ENCODE measurements around the gene TRIM44. TPM values are rescaled to one million over a fixed set of nuclear protein-coding genes. Genes with fewer than 3 reads are reported as not detected.
A peak's percentile ranks its signal among the peaks of the same experiment; 100 is the strongest.
"Not testable (repeated sequence)": the region's sequence is repeated elsewhere in the genome, so short reads cannot be mapped to it uniquely, and the experiment has no call there.

TRIM44 gene
- total and polyA plus RNA-seq, 10 donors: 5.3 to 65.7 (median 48.5) TPM

DNA sequence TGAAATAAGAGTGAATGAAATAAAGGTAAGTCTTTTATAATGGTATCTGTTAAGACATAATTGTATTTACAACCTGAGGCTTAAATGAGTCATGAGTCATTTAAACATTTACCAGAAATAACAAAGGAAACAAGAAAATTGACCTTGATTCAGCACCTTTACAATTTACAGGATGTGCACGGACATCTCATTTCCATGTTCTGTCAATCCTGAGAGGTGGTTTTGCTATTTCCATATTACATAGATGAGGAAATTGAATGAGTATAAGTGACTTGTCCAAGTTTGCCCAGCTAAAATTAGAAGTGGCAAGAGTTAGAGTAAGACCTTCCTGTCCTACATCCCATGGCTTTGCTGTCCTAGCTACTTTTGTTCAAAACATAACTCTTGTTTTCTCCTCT is 89.1 kb downstream of the TRIM44 start:
- no peak for DNase-seq

DNA sequence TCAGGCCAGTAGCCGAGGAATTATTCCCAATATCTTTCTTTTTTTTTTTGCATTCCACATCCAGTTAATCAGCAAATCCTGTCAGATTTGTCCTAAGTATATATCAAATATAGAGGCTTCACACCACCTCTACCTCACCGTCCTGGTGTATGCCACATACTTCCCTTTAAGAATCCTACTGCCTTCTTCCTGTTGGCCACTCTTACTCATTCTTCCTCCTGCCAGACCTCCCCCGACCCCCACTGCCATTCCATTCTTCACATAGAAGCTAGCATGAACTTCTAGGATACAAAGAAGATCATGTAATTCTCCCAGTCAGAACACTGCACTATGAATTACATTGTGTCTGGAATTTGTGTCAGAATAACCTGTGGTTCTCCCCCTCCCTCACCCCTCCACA is 89.5 kb downstream of the TRIM44 start:
- Histone ChIP-seq H3K4me1 (no peaks in the 10 kb centered on the region), H3K27ac (peak overlapping the region in 1 of 8 donors; percentile 9), H3K4me3 (no peak overlapping the region), H3K36me3 (peaks cover 0 to 4% (median 0%) of the 10 kb centered on the region in 6 donors), H3K9me3 (peaks cover 0 to 7% (median 0%) of the 10 kb centered on the region in 8 donors), H3K27me3 (replicated peaks in 1 of 7) (no peaks in the 10 kb centered on the region)
- WGBS, 5 donors: 48 to 70% (median 58%) methylated on average over 3 of the region's 3 CpGs
- intact Hi-C loops (cut with DNase I; ENCODE audit: low total_unique reads): no loop called here
- TF ChIP-seq POLR2A (IDR thresholded peaks at IDR 0.05) (no peak), POLR2AphosphoS5 (IDR thresholded peaks at IDR 0.05) (no peak), CTCF (IDR thresholded peaks at IDR 0.05 in 8 of 11, conservative IDR thresholded peaks at IDR 0.05 in 3 of 11) (no peak)
- no peak for DNase-seq

More for the DNA sequence above, 89.1 kb downstream of the TRIM44 start:
- intact Hi-C loops (cut with DNase I; ENCODE audit: low total_unique reads): no loop called here
- 69 to 86% (median 70%) methylated on average over 1 of the region's 1 CpG for WGBS, 5 donors
- no peaks in the 10 kb centered on the region for H3K4me1 ChIP-seq
- H3K4me3 ChIP-seq: no peak overlapping the region
- peaks cover 0 to 4% (median 0%) of the 10 kb centered on the region in 6 donors for H3K36me3 ChIP-seq
- peaks cover 0 to 7% (median 0%) of the 10 kb centered on the region in 8 donors for H3K9me3 ChIP-seq
- TF ChIP-seq CTCF (IDR thresholded peaks at IDR 0.05 in 8 of 11, conservative IDR thresholded peaks at IDR 0.05 in 3 of 11) (no peak), POLR2AphosphoS5 (IDR thresholded peaks at IDR 0.05) (no peak), POLR2A (IDR thresholded peaks at IDR 0.05) (no peak)
- no peaks in the 10 kb centered on the region for H3K27me3 ChIP-seq (replicated peaks in 1 of 7)
- peak overlapping the region in 1 of 8 donors; percentile 9 for H3K27ac ChIP-seq

- H3K36me3 ChIP-seq; H3K4me1 ChIP-seq; H3K27ac ChIP-seq; intact Hi-C loops (cut with DNase I; ENCODE audit: low total_unique reads); H3K27me3 ChIP-seq (replicated peaks in 1 of 7); H3K9me3 ChIP-seq; DNase-seq; H3K4me3 ChIP-seq: not testable (repeated sequence)
- WGBS, 5 donors: 85 to 99% (median 93%) methylated on average over 6 of the region's 6 CpGs
Measured at GRCh38 chr11:35753573-35753972, 91.0 kb downstream of the TRIM44 start.

GRCh38 chr11:35759951-35760350 is 97.4 kb downstream of the TRIM44 start:
- H3K27ac ChIP-seq; intact Hi-C loops (cut with DNase I; ENCODE audit: low total_unique reads); DNase-seq; H3K36me3 ChIP-seq; H3K4me3 ChIP-seq; H3K27me3 ChIP-seq (replicated peaks in 1 of 7); H3K9me3 ChIP-seq: not testable (repeated sequence)
- H3K4me1 ChIP-seq: peaks cover 0 to 17% (median 3%) of the 10 kb centered on the region in 6 donors
- 79 to 93% (median 86%) methylated on average over 6 to 8 of the region's 8 CpGs for WGBS, 5 donors

GRCh38 chr11:35761899-35762298 is 99.3 kb downstream of the TRIM44 start:
- H3K27ac ChIP-seq: no peak overlapping the region
- 48 to 73% (median 69%) methylated on average over 1 of the region's 1 CpG for WGBS, 5 donors
- no peak overlapping the region for H3K4me3 ChIP-seq
- H3K36me3 ChIP-seq: peaks cover 0 to 7% (median 0%) of the 10 kb centered on the region in 6 donors
- intact Hi-C loops (cut with DNase I; ENCODE audit: low total_unique reads): no loop called here
- TF ChIP-seq POLR2AphosphoS5 (IDR thresholded peaks at IDR 0.05) (no peak), CTCF (IDR thresholded peaks at IDR 0.05 in 8 of 11, conservative IDR thresholded peaks at IDR 0.05 in 3 of 11) (no peak), POLR2A (IDR thresholded peaks at IDR 0.05) (no peak)
- H3K9me3 ChIP-seq: no peaks in the 10 kb centered on the region
- H3K4me1 ChIP-seq: peaks cover 0 to 17% (median 3%) of the 10 kb centered on the region in 6 donors
- no peak for DNase-seq
- H3K27me3 ChIP-seq (replicated peaks in 1 of 7): no peaks in the 10 kb centered on the region

Data from spleen (tissue), 11 donors.